GM18526 (cell line): ENCODE measurements around the gene IRAK2.

ENCODE experiments used
- POLR2A ChIP-seq: IDR thresholded peaks from 3 replicates; pipeline ENCODE4 v1.6.1; 2011; ENCODE audit not compliant: insufficient read length; ENCODE audit errors: extremely low read depth

The IRAK2 gene

GRCh38 chr3:10198761-10199649 lies 34.3 kb downstream of the IRAK2 start:
- peak; percentile 21 for TF ChIP-seq POLR2A

DNA sequence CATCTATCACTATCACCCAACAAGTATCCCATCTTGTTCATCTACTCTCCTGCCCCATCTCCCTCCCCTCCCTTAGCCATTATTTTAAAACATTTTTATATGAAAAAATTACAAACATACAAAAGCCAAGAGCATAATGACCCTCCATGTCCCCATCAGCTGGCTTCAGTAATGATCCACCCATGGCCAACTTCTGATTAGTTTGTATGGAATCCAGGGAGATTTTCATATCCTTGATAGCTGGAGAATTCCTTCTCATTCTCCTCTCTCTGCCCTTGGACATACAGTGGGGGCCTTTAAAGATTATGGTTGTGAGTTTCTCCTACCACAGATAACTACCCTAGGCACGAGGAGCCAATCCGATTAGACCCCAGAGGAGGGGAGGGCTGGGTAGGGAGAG lies 40.2 kb downstream of the IRAK2 start:
- no peak for TF ChIP-seq POLR2A

DNA sequence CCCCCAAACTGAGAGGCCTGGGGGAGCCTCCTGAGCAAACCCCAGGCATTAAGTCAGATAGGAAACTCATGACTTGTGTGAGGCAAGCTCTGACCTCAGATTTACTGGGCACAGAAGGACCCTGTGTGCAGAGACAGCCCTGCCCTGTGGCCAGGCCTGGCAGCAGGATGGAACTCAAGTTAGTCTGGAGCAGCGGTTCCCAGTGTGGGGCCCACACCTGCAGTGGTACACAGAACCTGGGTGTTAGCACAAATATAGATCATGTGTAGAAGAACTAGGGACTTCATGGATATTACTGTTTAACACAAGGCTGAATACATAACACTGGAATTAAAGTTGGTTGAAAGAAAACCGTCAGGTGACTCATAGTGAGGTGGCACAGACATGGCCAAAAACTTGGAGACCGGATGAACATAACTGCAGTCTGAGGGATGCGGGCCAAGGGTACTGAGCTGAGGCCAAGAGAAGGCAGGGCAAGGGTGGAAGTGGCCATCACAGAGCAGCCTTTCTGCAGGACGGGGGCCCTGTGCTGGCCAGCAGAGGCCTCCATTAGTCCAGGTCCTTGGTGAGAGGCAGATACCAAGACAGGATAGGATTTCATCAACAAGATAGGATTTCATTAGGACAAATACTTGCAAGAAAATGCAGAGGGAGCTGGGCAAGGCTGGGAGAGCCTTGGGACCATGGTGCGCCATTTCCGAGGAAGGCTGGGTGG lies 40.9 kb downstream of the IRAK2 start:
- no peak for TF ChIP-seq POLR2A

DNA sequence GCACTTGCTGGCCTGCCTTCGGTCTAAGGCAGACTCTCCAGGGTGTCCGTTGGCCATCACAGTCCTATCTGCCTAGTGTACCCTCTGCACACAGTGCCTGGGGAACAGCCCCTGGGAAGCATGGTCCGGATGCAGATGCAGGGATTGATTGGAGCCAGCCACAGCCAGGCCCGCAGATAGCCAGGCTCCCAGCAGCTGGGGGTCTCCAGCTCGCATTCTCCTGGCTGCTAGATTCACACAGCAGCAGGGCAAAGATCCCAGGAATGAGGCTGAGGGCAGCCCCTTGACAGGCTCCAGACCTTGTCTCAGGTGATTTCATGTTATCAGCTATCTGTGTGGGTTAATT lies 41.4 kb downstream of the IRAK2 start:
- no peak for TF ChIP-seq POLR2A

DNA sequence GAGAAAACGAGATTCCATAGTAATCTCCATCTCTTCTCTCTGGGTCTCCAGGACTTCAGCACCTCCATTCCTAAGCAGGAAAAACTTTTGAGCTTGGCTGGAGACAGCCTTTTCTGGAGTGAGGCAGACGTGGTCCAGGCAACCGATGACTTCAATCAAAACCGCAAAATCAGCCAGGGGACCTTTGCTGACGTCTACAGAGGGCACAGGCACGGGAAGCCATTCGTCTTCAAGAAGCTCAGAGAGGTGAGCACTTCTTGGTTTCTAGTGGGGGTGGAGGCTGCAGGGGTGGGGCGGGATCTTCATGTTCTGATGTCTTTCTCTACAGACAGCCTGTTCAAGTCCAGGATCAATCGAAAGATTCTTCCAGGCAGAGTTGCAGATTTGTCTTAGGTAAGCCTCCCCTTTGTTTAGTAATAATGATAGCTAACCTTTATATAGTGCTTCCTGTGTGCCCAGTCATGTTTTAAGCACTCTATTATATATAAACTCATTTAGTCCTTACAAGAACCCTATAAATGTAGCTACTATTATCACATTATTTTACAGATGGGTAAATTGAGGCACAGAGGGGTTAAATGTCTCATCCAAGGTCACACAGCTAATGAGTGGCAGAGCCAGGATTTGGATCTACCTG lies 48.6 kb downstream of the IRAK2 start:
- TF ChIP-seq POLR2A, result no peak

- no peak for TF ChIP-seq POLR2A
These were observed 51.1 kb downstream of the IRAK2 start for GRCh38 chr3:10215578-10216368.

DNA sequence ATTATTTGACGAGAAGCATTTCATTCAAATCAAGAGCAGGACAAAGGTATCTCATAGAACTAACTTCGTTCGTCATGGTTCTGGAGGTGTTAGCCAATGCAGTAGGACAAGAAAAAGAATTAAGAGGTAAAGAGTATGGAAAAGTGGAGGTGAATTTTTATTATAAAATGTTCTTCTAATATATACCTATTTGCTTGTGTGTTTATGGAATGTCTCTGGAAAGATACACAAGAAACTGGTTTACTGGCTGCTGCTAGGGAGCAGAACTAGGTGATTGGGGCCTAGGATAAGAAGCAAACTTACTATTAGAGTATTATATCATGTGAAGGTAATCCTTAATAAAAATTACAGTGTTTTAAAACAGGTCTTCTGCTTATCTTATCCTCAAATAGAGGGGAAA lies 52.6 kb downstream of the IRAK2 start:
- no peak for TF ChIP-seq POLR2A

GRCh38 chr3:10219737-10220136 lies 55.0 kb downstream of the IRAK2 start:
- TF ChIP-seq POLR2A, result no peak

DNA sequence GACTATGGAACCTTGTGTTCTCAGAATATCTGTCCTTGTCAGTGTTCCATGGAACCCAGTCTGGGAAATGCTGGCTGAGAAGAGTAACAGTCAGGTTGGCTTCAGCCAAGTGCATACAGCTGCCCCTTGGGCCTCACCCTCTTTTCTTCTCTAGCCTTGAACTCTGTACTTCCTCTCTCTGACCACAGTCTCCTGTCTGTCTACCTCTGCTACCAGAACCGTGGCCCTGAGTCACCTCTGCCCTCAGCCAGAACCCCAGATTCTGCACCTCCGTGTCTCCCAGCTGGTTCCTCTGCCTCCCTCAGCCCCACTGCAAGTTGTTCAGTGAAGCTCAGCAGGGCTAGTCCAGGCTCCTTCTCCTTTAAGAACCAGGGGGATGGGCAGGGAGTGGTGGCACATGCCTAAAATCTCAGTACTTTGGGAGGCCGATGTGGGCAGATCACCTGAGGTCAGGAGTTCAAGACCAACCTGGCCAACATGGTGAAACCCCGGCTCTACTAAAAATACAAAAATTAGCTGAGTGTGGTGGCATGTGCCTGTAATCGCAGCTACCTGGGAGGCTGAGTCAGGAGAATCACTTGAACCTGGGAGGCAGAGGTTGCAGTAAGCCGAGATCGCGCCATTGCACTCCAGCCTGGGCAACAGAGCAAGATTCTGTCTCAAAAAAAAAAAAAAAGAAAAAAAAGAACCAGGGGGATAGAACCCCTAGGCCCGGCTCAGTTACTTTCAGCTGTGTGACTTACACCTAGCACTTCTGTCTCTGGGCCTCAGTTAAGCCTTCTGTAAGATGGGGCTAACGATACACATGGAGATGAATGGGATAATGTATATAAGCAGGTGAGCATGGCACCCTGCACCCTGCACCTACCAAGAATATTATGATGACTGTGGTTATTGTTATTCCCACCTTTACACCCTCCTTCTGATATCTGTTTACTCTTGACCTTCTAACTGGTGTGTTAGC lies 59.2 kb downstream of the IRAK2 start:
- TF ChIP-seq POLR2A, result no peak

DNA sequence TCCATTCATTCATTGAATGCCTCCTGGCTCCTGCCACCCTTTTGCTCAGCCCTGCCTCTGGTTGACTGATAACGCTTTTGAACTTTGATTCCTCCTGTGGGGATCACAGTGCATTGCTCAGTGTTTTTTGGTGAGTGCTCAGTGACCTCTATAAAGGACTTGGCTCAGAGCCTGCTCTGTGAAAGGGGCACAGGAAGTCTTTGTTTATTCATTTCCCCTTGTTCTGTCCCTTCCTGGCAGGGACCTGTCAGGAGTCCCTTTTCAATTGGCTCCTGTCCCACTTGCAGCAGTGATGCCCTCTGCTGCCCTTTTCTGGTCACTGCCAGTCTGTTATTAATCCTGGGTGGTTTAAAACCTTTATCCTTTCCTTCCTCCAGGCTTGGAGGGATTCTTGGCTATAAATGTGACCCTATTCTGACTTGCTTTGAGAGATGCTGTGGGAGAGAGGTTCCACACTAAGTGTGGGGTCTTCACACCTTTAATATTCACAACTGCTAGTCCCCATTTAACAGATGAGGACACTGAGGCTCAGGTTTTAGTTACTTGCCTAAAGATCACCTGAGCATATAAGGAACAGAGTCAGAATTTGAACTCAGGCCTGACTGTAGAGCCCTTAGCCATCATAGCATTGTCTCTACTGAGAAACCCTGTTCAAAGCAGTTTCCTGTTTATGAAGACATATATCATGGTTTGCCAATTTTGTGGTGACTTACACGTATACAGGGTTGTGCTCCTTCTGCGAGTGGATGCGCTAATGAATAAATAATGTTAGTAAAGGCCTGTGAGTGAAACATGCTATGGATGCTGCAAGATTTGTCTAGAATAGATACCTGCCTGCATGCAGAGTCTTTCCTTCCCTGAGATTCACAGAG lies 60.3 kb downstream of the IRAK2 start:
- no peak for TF ChIP-seq POLR2A

- TF ChIP-seq POLR2A, result no peak
These were observed 61.6 kb downstream of the IRAK2 start for GRCh38 chr3:10226293-10226692.

GRCh38 chr3:10228248-10228950 lies 63.7 kb downstream of the IRAK2 start:
- no peak for TF ChIP-seq POLR2A

- no peak for TF ChIP-seq POLR2A
These were observed 64.9 kb downstream of the IRAK2 start for GRCh38 chr3:10229576-10229975.
